Heart right ventricle (tissue), 16 donors: ENCODE measurements around the gene NT5DC3. TPM values are rescaled to one million over a fixed set of nuclear protein-coding genes. Genes with fewer than 3 reads are reported as not detected.

Source experiments
- ATAC-seq, 8 donors: fragments of 200-7000 bp; cut with Tn5 transposase; one replicate each; pipeline ENCODE4 v1.9.1; 2020; ENCODE audit warnings: mild to moderate bottlenecking in 8 of 8, moderate library complexity in 8 of 8, moderate number of reproducible peaks in 1 of 8
- DNase-seq, 2 donors: peaks; one replicate each; pipeline ENCODE4 v3.0.0-alpha.2; 2020
- H3K27ac ChIP-seq, 10 donors: fragments of 200-600 bp; sonication (generic) in 2 of 10; one replicate each; pipeline versions ENCODE4 v1.5.0 to v1.8.0; 2020 to 2022; ENCODE audit warnings: mild to moderate bottlenecking in 3 of 10
- H3K27me3 ChIP-seq, 7 donors: fragments of 200-600 bp; one replicate each; pipeline ENCODE4 v1.8.0; 2021 to 2022; ENCODE audit warnings: mild to moderate bottlenecking in 2 of 7
- H3K36me3 ChIP-seq, 9 donors: fragments of 200-600 bp; sonication (generic) in 1 of 9; one replicate each; pipeline versions ENCODE4 v1.5.0 to v1.8.0; 2020 to 2022; ENCODE audit warnings: mild to moderate bottlenecking in 2 of 9
- H3K4me1 ChIP-seq, 9 donors: fragments of 200-600 bp; sonication (generic) in 1 of 9; one replicate each; pipeline versions ENCODE4 v1.5.0 to v1.8.0; 2020 to 2022; ENCODE audit warnings: mild to moderate bottlenecking in 4 of 9
- H3K4me3 ChIP-seq, 10 donors: fragments of 200-600 bp; sonication (generic) in 2 of 10; one replicate each; pipeline versions ENCODE4 v1.5.0 to v1.8.0; 2020 to 2022; ENCODE audit warnings: mild to moderate bottlenecking in 7 of 10, moderate library complexity in 2 of 10
- H3K9me3 ChIP-seq, 11 donors: fragments of 200-600 bp in 10 of 11; sonication (generic) in 2 of 11; one replicate each; pipeline versions ENCODE4 v1.5.0 to v1.8.0; 2013 to 2022; ENCODE audit warnings: mild to moderate bottlenecking in 2 of 11, control low read depth in 1 of 11, moderate library complexity in 1 of 11
- WGBS, 2 donors: extraction: QIAGEN DNeasy Blood & Tissue Kit; methylation state at CpG; one replicate each; pipeline ENCODE4 v1.1.7; 2013; ENCODE audit warnings: inconsistent platforms in 1 of 2; 5-methylcytosine and 5-hydroxymethylcytosine counted together
- intact Hi-C, 10 donors: fragments of 100-400 bp; cut with DNase I; formaldehyde crosslinking; loops; one replicate each; pipeline versions ENCODE4 v1.11.1 to v1.14.2; 2022
- polyA plus RNA-seq, 2 donors: library from polyadenylated mRNA; stranded (reverse); fragments of 200-250 nt; gene quantifications; one replicate each; pipeline ENCODE4 v1.2.3, GENCODE V29; 2013
- total RNA-seq, 10 donors: library from RNA; stranded (reverse); fragmentation: NEBNext Ultra II Directional in 3 of 10; extraction: Animal tissue kit (Norgen Biotek cat#: 25700) in 3 of 10; gene quantifications; one replicate each; pipeline versions ENCODE4 v1.2.1 to v1.2.4, GENCODE V29; 2021 to 2023
- TF ChIP-seq, protein P1 (sequence below), 9 donors: fragments of 200-600 bp; sonication (generic) in 2 of 9; IDR thresholded peaks; one replicate each; pipeline versions ENCODE4 v1.5.0 to v1.8.0; 2021 to 2022; ENCODE audit warnings: antibody characterized with exemption in 9 of 9, mild to moderate bottlenecking in 5 of 9, moderate library complexity in 1 of 9
- donor health status: Arrhythmogenic right ventricular cardiomyopathy.
- donor health status: ischemic (EF 13 %, LVEDD 7.1; RV severe dilation, severe dysfunction).
- donor health status: healthy with polysubstance abuse.
- donor health status: DM: no; HTN: yes; CAD: no.
- donor health status: DM: no; HTN: no; CAD: no.
- donor health status: ischemic (EF 25% LVEDD 6.9; RV normal size, moderate dysfunction).
- donor health status: ischemic (EF 25% LVEDD 5.7; RV mildly dilated, moderate dysfunction).
- donor health status: healthy.
- donor health status: DM: yes; HTN: yes; CAD: no.
- donor health status: Ischemic cardiomyopathy.
- donor health status: ischemic (EF 35%, LVEDD 5.7; RV mildly dilated, moderate dysfunction).
- donor health status: nonischemic (EF 11% LVEDD 7.7; RV severe dilation, severe dysfunction).
- donor health status: DM: yes; HTN: yes; CAD: no.
- donor health status: PGD.
- donor health status: ischemic (EF 29% LVEDD 5.4; RV normal size, mild dysfunction).
- donor health status: nonischemic (EF 23%, LVEDD 6.1; RV moderate dilation, normal function).

The NT5DC3 gene
- total and polyA plus RNA-seq, 12 donors: 1.0 to 4.9 (median 3.4) TPM

DNA sequence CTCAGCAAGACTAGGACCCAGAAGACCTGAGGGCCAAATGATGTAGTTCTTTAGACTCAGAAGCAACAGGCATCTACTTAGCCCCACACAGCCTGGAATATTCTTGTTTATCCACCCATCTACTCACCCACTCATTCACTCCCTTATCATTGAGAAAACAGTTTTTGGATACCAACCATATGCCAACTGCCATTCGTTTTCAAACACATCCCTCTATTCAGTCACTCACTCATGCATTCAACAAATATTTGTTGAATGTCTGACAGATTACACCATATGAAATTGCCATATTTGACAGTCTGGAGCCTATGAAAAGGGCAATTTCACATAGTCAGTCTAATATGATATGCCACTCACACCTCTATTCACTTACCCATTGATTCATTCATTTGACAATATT is 103.2 kb downstream of the NT5DC3 start:
- Histone ChIP-seq H3K9me3 (no peaks in the 10 kb centered on the region), H3K27ac (no peak overlapping the region), H3K4me1 (peaks cover 0 to 10% (median 6%) of the 10 kb centered on the region in 9 donors), H3K36me3 (no peaks in the 10 kb centered on the region), H3K4me3 (no peak overlapping the region), H3K27me3 (no peaks in the 10 kb centered on the region)
- TF ChIP-seq, protein P1, sequence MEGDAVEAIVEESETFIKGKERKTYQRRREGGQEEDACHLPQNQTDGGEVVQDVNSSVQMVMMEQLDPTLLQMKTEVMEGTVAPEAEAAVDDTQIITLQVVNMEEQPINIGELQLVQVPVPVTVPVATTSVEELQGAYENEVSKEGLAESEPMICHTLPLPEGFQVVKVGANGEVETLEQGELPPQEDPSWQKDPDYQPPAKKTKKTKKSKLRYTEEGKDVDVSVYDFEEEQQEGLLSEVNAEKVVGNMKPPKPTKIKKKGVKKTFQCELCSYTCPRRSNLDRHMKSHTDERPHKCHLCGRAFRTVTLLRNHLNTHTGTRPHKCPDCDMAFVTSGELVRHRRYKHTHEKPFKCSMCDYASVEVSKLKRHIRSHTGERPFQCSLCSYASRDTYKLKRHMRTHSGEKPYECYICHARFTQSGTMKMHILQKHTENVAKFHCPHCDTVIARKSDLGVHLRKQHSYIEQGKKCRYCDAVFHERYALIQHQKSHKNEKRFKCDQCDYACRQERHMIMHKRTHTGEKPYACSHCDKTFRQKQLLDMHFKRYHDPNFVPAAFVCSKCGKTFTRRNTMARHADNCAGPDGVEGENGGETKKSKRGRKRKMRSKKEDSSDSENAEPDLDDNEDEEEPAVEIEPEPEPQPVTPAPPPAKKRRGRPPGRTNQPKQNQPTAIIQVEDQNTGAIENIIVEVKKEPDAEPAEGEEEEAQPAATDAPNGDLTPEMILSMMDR (IDR thresholded peaks at IDR 0.05): no peak
- intact Hi-C loops: no loop called here
- ATAC-seq (no peak), DNase-seq (no peak)
- WGBS, 2 donors: 68 to 70% methylated on average over 1 of the region's 1 CpG

DNA sequence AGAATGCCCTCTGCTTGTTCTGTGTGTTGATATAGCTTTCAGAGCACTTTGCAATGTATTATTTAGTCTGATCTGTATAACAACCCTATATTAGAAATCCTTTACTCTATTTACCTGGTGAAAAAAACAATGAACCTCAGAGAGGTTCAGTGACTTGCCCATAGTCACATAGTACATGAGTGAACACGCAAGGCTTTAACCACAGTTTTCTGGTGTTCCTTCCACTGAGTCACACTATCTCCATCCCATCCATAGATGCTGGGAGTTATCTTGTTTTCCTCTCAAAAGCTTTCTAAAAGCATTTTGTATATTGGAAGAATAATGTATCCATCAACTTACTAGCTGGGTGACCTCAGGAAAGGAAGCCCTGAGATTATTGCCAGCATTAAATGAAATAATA is 104.5 kb downstream of the NT5DC3 start:
- ATAC-seq: no peak
- WGBS, 2 donors: 92 to 97% methylated on average over 1 of the region's 1 CpG
- intact Hi-C loops: no loop called here

DNA sequence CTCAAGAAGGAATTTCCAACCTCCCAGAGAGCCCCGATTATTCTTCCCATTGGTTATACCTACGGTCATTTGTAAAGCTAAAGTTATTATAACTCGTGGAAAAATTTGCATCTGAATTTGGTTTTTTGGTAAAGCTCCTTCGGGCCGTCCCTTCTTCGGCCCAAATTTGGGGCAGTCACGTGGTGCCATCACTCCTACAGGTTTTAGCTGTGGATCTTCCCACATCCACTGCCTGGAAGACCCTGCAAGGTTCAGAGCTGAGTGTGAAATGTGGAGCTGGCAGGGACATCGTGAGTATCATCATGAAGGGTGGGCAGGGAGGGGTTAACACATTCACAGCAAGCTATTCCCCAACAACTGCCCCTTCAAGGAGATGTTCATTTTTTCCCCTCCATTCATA is 105.7 kb downstream of the NT5DC3 start:
- DNase-seq (no peak), ATAC-seq (no peak)
- H3K27ac ChIP-seq: no peak overlapping the region
- TF ChIP-seq, protein P1 (IDR thresholded peaks at IDR 0.05): no peak
- peaks cover 0 to 9% (median 3%) of the 10 kb centered on the region in 11 donors for H3K9me3 ChIP-seq
- H3K27me3 ChIP-seq: no peaks in the 10 kb centered on the region
- no peaks in the 10 kb centered on the region for H3K36me3 ChIP-seq
- 87 to 88% methylated on average over 8 of the region's 8 CpGs for WGBS, 2 donors
- H3K4me1 ChIP-seq: peaks cover 0 to 3% (median 0%) of the 10 kb centered on the region in 9 donors
- no peak overlapping the region for H3K4me3 ChIP-seq
- intact Hi-C loops: no loop called here

More for the DNA sequence above, 104.5 kb downstream of the NT5DC3 start:
- H3K27me3 ChIP-seq: no peaks in the 10 kb centered on the region
- TF ChIP-seq, protein P1 (IDR thresholded peaks at IDR 0.05): no peak
- no peak overlapping the region for H3K27ac ChIP-seq
- peaks cover 0 to 3% (median 0%) of the 10 kb centered on the region in 9 donors for H3K4me1 ChIP-seq
- DNase-seq: no peak
- peaks cover 0 to 3% (median 0%) of the 10 kb centered on the region in 11 donors for H3K9me3 ChIP-seq
- no peaks in the 10 kb centered on the region for H3K36me3 ChIP-seq
- no peak overlapping the region for H3K4me3 ChIP-seq

DNA sequence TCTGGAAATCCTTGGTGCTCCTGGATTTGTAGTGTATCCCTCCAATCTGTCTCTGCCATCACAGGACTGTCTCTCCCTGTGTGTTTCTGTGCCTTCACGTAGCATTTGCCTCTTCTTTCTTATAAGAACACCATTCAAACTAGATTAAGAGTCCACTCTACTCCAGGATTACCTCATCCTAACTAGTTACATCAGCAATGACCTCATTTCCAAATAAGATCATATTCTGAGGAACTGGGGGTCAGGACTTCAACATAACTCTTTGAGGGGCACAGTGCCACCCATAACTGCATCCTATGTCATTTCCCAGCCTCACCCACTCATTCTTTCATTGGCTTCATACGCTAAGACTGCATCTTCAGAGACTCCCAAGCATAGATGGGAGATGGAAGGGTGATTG is 106.2 kb downstream of the NT5DC3 start:
- intact Hi-C loops: no loop called here
- H3K4me1 ChIP-seq: peaks cover 0 to 3% (median 0%) of the 10 kb centered on the region in 9 donors
- TF ChIP-seq, protein P1 (IDR thresholded peaks at IDR 0.05): no peak
- no peaks in the 10 kb centered on the region for H3K27me3 ChIP-seq
- H3K36me3 ChIP-seq: no peaks in the 10 kb centered on the region
- peaks cover 0 to 9% (median 3%) of the 10 kb centered on the region in 11 donors for H3K9me3 ChIP-seq
- H3K4me3 ChIP-seq: no peak overlapping the region
- ATAC-seq (no peak), DNase-seq (no peak)
- no peak overlapping the region for H3K27ac ChIP-seq
- 78 to 88% methylated on average over 2 of the region's 2 CpGs for WGBS, 2 donors
